Loucy (cell line): ENCODE data around the gene VASN.

Experiments used
- CTCF ChIP-seq: fragments of 200-600 bp; sonication (generic); conservative IDR thresholded peaks from 2 replicates; pipeline ENCODE4 v1.5.1; 2014; ENCODE audit warnings: mild to moderate bottlenecking, antibody characterized with exemption, low read length
- EZH2phosphoT487 ChIP-seq: fragments of 200-600 bp; IDR thresholded peaks from 2 replicates; pipeline ENCODE4 v1.6.1; 2018; ENCODE audit warnings: antibody characterized with exemption, mild to moderate bottlenecking, moderate library complexity, borderline replicate concordance

- no peak for TF ChIP-seq CTCF
- no peak for TF ChIP-seq EZH2phosphoT487
Observed at GRCh38 chr16:4339455-4339854, 32.2 kb upstream of the VASN start.
